HepG2 (cell line): ENCODE results near the gene PRKAR1A. TPM values are rescaled to one million over a fixed set of nuclear protein-coding genes. Genes with fewer than 3 reads are reported as not detected.

Source experiments
- ATAC-seq: fragments of 200-7000 bp; cut with Tn5 transposase; 3 replicates; pipeline ENCODE4 v1.9.1; 2020; ENCODE audit warnings: mild to moderate bottlenecking, moderate library complexity
- BruUV-seq: library from RNA; stranded (reverse); fragments of 400-500 nt; replicated peaks from 2 replicates; lab custom pipeline; 2021; lab: Mats Ljungman, UMichigan
- CTCF ChIA-PET: fragments of 300-600 bp; formaldehyde crosslinking; extraction: SDS; loops from one replicate; lab custom pipeline; 2021; ENCODE audit warnings: low total read pairs, inconsistent platforms, low intra/inter-chr PET ratio; lab: Yijun Ruan, JAX
- POLR2A ChIA-PET: fragments of 350-600 bp; sonication (Branson Sonifier 250); formaldehyde crosslinking; loops from one replicate; lab custom pipeline; 2020; ENCODE audit warnings: antibody characterized with exemption, inconsistent platforms; lab: Yijun Ruan, JAX
- DNase-seq: peaks from one replicate; pipeline ENCODE4 v3.0.0-alpha.2; 2015; ENCODE audit warnings: low spot score
- FAIRE-seq: peaks from 3 replicates; lab custom pipeline; 2011; peaks lifted over from hg19 to GRCh38; lab: Jason Lieb, UNC
- H2AFZ ChIP-seq: one replicate; pipeline ENCODE4 v1.6.1; 2011; ENCODE audit warnings: low read length, inconsistent platforms
- H3K27ac ChIP-seq: fragments of 300-600 bp; 3 replicates; pipeline ENCODE4 v1.8.0; 2011; ENCODE audit warnings: mixed run types, mild to moderate bottlenecking, mixed read lengths, low read length, inconsistent platforms; ENCODE audit not compliant: insufficient read depth; ENCODE audit errors: extremely low read length
- H3K27me3 ChIP-seq, 2 experiments: fragments of 200-600 bp in 1 of 2; 2 replicates in 1 of 2; 3 replicates in 1 of 2; pipeline versions ENCODE4 v1.6.0 to v1.8.0; 2011; ENCODE audit warnings: low read length in 2 of 2, mild to moderate bottlenecking in 2 of 2, moderate library complexity in 2 of 2, inconsistent platforms in 1 of 2; ENCODE audit not compliant: insufficient read depth in 2 of 2, control insufficient read depth in 1 of 2
- H3K36me3 ChIP-seq, 2 experiments: fragments of 200-600 bp in 1 of 2; replicated peaks in 1 of 2; 2 replicates in 1 of 2; 3 replicates in 1 of 2; pipeline versions ENCODE4 v1.5.1 to v1.8.0; 2011; ENCODE audit warnings: low read length in 2 of 2, inconsistent platforms in 1 of 2; ENCODE audit not compliant: insufficient read depth in 2 of 2, control insufficient read depth in 1 of 2
- H3K4me1 ChIP-seq: 2 replicates; pipeline ENCODE4 v1.5.1; 2012; ENCODE audit warnings: low read length, inconsistent platforms; ENCODE audit not compliant: insufficient read depth
- H3K4me2 ChIP-seq: 2 replicates; pipeline ENCODE4 v1.6.0; 2011; ENCODE audit warnings: low read depth, low read length, inconsistent platforms
- H3K4me3 ChIP-seq, 3 experiments: fragments of 200-600 bp in 1 of 3; sonication (generic), shearing (Covaris generic) in 1 of 3; replicated peaks in 1 of 3; 2 replicates each; pipeline ENCODE4 v1.5.1; 2011 to 2016; ENCODE audit warnings: low read length in 3 of 3, inconsistent platforms in 2 of 3, low read depth in 2 of 3, mild to moderate bottlenecking in 2 of 3, control low read depth in 1 of 3, mixed read lengths in 1 of 3; ENCODE audit not compliant: insufficient read depth in 1 of 3
- H3K79me2 ChIP-seq: one replicate; pipeline ENCODE4 v1.6.1; 2011; ENCODE audit warnings: low read length, inconsistent platforms; ENCODE audit not compliant: insufficient read depth
- H3K9ac ChIP-seq: 2 replicates; pipeline ENCODE4 v1.6.0; 2011; ENCODE audit warnings: mild to moderate bottlenecking, low read depth, low read length, inconsistent platforms; ENCODE audit not compliant: insufficient read depth
- H3K9me3 ChIP-seq: 2 replicates; pipeline ENCODE4 v1.5.1; 2012; ENCODE audit warnings: mild to moderate bottlenecking, low read length
- H4K20me1 ChIP-seq: 2 replicates; pipeline ENCODE4 v1.6.0; 2011; ENCODE audit warnings: inconsistent platforms, mild to moderate bottlenecking, low read length, moderate library complexity; ENCODE audit not compliant: insufficient read depth
- ARID2 ChIP-seq: sonication (generic); formaldehyde crosslinking; IDR thresholded peaks from 2 replicates; pipeline ENCODE4 v1.8.1; 2022; ENCODE audit warnings: mild to moderate bottlenecking, missing genetic modification reagents, borderline replicate concordance
- CHD2 ChIP-seq: IDR thresholded peaks from 2 replicates; pipeline ENCODE4 v1.6.1; 2011; ENCODE audit warnings: low read depth, low read length, improper control_type of control experiment
- ETV5 ChIP-seq: IDR thresholded peaks from 2 replicates; pipeline ENCODE4 v1.6.1; 2018; ENCODE audit warnings: missing biosample characterization, missing genetic modification reagents, inconsistent platforms, borderline replicate concordance
- JDP2 ChIP-seq: sonication (generic); formaldehyde crosslinking; IDR thresholded peaks from 2 replicates; pipeline ENCODE4 v1.8.1; 2022; ENCODE audit warnings: missing genetic modification reagents, borderline replicate concordance
- MTF2 ChIP-seq: sonication (generic); formaldehyde crosslinking; IDR thresholded peaks from 2 replicates; pipeline ENCODE4 v1.5.0; 2020; ENCODE audit warnings: missing genetic modification reagents, borderline replicate concordance
- NAIF1 ChIP-seq: sonication (generic); formaldehyde crosslinking; IDR thresholded peaks from 2 replicates; pipeline ENCODE4 v1.5.0; 2020; ENCODE audit warnings: mild to moderate bottlenecking, missing genetic modification reagents, borderline replicate concordance
- NR2C2 ChIP-seq: sonication (generic); formaldehyde crosslinking; IDR thresholded peaks from 2 replicates; pipeline ENCODE4 v1.4.0; 2020; ENCODE audit warnings: missing genetic modification reagents, mild to moderate bottlenecking, moderate library complexity, borderline replicate concordance
- RARG ChIP-seq: sonication (generic); formaldehyde crosslinking; IDR thresholded peaks from 2 replicates; pipeline ENCODE4 v1.4.0; 2020; ENCODE audit warnings: low read depth, mild to moderate bottlenecking, missing genetic modification reagents
- REL ChIP-seq: sonication (generic); formaldehyde crosslinking; conservative IDR thresholded peaks from 2 replicates; pipeline ENCODE4 v1.8.0; 2022; ENCODE audit warnings: mild to moderate bottlenecking, missing genetic modification reagents, moderate library complexity
- RFX3 ChIP-seq: IDR thresholded peaks from 2 replicates; pipeline ENCODE4 v1.6.1; 2016; ENCODE audit warnings: missing biosample characterization, missing genetic modification reagents
- RFXAP ChIP-seq: sonication (generic); formaldehyde crosslinking; IDR thresholded peaks from 2 replicates; pipeline ENCODE4 v1.4.0; 2020; ENCODE audit warnings: missing genetic modification reagents, borderline replicate concordance
- SOX6 ChIP-seq, 2 experiments: fragments of 450-650 bp in 1 of 2; sonication (generic) in 1 of 2; formaldehyde crosslinking in 1 of 2; IDR thresholded peaks; 2 replicates each; pipeline versions ENCODE4 v1.4.0 to v1.6.1; 2017 to 2020; ENCODE audit warnings: antibody characterized with exemption in 1 of 2, mild to moderate bottlenecking in 1 of 2, missing genetic modification reagents in 1 of 2
- TARDBP ChIP-seq: sonication (generic); formaldehyde crosslinking; IDR thresholded peaks from 2 replicates; pipeline ENCODE4 v1.8.0; 2022; ENCODE audit warnings: mild to moderate bottlenecking, missing genetic modification reagents
- TFE3 ChIP-seq: IDR thresholded peaks from 2 replicates; pipeline ENCODE4 v1.6.1; 2016
- THRA ChIP-seq: sonication (generic); formaldehyde crosslinking; IDR thresholded peaks from 2 replicates; pipeline ENCODE4 v1.4.0; 2020; ENCODE audit warnings: missing genetic modification reagents, borderline replicate concordance
- TP53 ChIP-seq: sonication (generic); formaldehyde crosslinking; conservative IDR thresholded peaks from 2 replicates; pipeline ENCODE4 v1.4.0; 2020; ENCODE audit warnings: missing genetic modification reagents
- TSC22D2 ChIP-seq: sonication (generic); formaldehyde crosslinking; IDR thresholded peaks from 2 replicates; pipeline ENCODE4 v1.5.1; 2020; ENCODE audit warnings: missing genetic modification reagents, mild to moderate bottlenecking, borderline replicate concordance
- ZMYM3 ChIP-seq: sonication (generic); formaldehyde crosslinking; IDR thresholded peaks from 2 replicates; pipeline ENCODE4 v1.5.1; 2020; ENCODE audit warnings: mild to moderate bottlenecking, missing genetic modification reagents
- ZNF484 ChIP-seq: sonication (generic); formaldehyde crosslinking; IDR thresholded peaks from 2 replicates; pipeline ENCODE4 v1.5.1; 2020; ENCODE audit warnings: mild to moderate bottlenecking, low read depth, missing genetic modification reagents, borderline replicate concordance
- ZNF552 ChIP-seq: sonication (generic); formaldehyde crosslinking; IDR thresholded peaks from 2 replicates; pipeline ENCODE4 v1.9.0; 2022; ENCODE audit warnings: missing genetic modification reagents, mild to moderate bottlenecking, borderline replicate concordance
- WGBS: methylation state at CpG from one replicate; pipeline ENCODE4 v1.1.6; 2017; ENCODE audit warnings: low lambda C conversion rate; 5-methylcytosine and 5-hydroxymethylcytosine counted together
- in situ Hi-C: cut with HindIII; loops from 2 replicates; pipeline ENCODE4 v1.10.0; 2017; ENCODE audit warnings: low pct_unique_long_range_greater_than_20kb; ENCODE audit not compliant: extremely low pct_ligation_motif_present
- intact Hi-C: fragments of 100-400 bp; cut with micrococcal nuclease; formaldehyde crosslinking; loops from one replicate; pipeline ENCODE4 v1.10.0; 2022; ENCODE audit not compliant: unreplicated experiment
- polyA plus RNA-seq, 8 experiments: library from polyadenylated mRNA; depleted of rRNA in 3 of 8; stranded (reverse) in 7 of 8; unstranded in 1 of 8; fragments of >200 nt; fragmentation: Illumina TruSeq in 4 of 8; extraction: Trizol in 4 of 8; gene quantifications; 2 replicates each; pipeline versions ENCODE4 v1.2.1 to v1.2.3, GENCODE V29; 2011 to 2016; ENCODE audit warnings: low read depth in 4 of 8, missing spikeins in 1 of 8, mixed read lengths in 1 of 8; ENCODE audit not compliant: insufficient read depth in 1 of 8
- total RNA-seq, 5 experiments: library from RNA; depleted of rRNA; stranded (reverse); fragments of >200 nt; fragmentation: Illumina TruSeq; extraction: Trizol; gene quantifications; 2 replicates each; pipeline ENCODE4 v1.2.3, GENCODE V29; 2016; ENCODE audit warnings: low read depth in 1 of 5

The PRKAR1A gene
- total and polyA plus RNA-seq, 2 of the 13 experiments (the other 11 are each of a cell fraction or from before 2014, with no cell fraction given) = 265 to 266 TPM

- TF ChIP-seq TSC22D2 (CRISPR knock-in tag) (no peak), THRA (0 out of 2 replicates have a peak, but pooled peaks have one; percentile 11), RFXAP (CRISPR knock-in tag) (no peak), TFE3 (no peak), NAIF1 (no peak), ETV5 (CRISPR knock-in tag) (peak; percentile 68; the same call in 1 of the 2 replicates), NR2C2 (CRISPR knock-in tag) (peak; percentile 57), RFX3 (CRISPR knock-in tag) (no peak)
Measured at GRCh38 chr17:68509141-68510057, 2.8 kb upstream of the PRKAR1A start (continued).

- Histone ChIP-seq H3K4me2 (peak overlapping the region; percentile 86), H3K27me3 (no peaks in the 10 kb centered on the region; a peak in 1 of 5 replicates), H3K4me1 (peaks cover 76% of the 10 kb centered on the region), H4K20me1 (peaks cover 26% of the 10 kb centered on the region), H2AFZ (peak overlapping the region; percentile 15), H3K36me3 (peaks cover 2 to 11% of the 10 kb centered on the region in 2 experiments; a peak in 3 of 5 replicates), H3K27ac (peak overlapping the region; percentile 91), H3K9me3 (no peaks in the 10 kb centered on the region), H3K79me2 (peaks cover 41% of the 10 kb centered on the region), H3K9ac (peak overlapping the region; percentile 94), H3K4me3 (peak overlapping the region; percentile 91 to 95 (median 91))
- no TSS peak for BruUV-seq
- ATAC-seq = no peak
- FAIRE-seq = no peak
- intact Hi-C loops = no loop called here
- CTCF ChIA-PET = no interaction called here
- DNase-seq = no peak
- POLR2A ChIA-PET = interaction anchor here (1.1 to 4.3 kb wide), 8 partner anchors 10 to 263 kb away, joined by 4 to 25 read pairs (median 10); partner anchors contain the start of genes AMZ2 and WIPI1
- 1% methylated on average over 5 of the region's 10 CpGs for WGBS
- in situ Hi-C loops = no loop called here
- TF ChIP-seq ZMYM3 (CRISPR knock-in tag) = peak; percentile 69; the same call in 1 of the 2 replicates
- no peak for TF ChIP-seq JDP2
- no peak for TF ChIP-seq CHD2
- TF ChIP-seq ARID2 = no peak
- no peak for TF ChIP-seq MTF2
- no peak for TF ChIP-seq SOX6 (IDR thresholded peaks at IDR 0.05)
- TF ChIP-seq SOX6 (CRISPR knock-in tag; IDR thresholded peaks at IDR 0.05) = 0 out of 2 replicates have a peak, but pooled peaks have one; percentile 5
- no peak for TF ChIP-seq ZNF484 (CRISPR knock-in tag)
- TF ChIP-seq RARG (CRISPR knock-in tag) = 0 out of 2 replicates have a peak, but pooled peaks have one; percentile 10
- no peak for TF ChIP-seq TARDBP (CRISPR knock-in tag)
- no peak for TF ChIP-seq REL
- TF ChIP-seq ZNF552 (CRISPR knock-in tag) = no peak
- TF ChIP-seq TP53 (CRISPR knock-in tag) = no peak
Measured at GRCh38 chr17:68511254-68511670, 968 bp upstream of the PRKAR1A start.
